A673 (cell line): ENCODE measurements around the gene SPTBN2. TPM values are rescaled to one million over a fixed set of nuclear protein-coding genes. Genes with fewer than 3 reads are reported as not detected.

ENCODE experiments used
- BruUV-seq: library from RNA; stranded (reverse); fragments of 400-500 nt; replicated peaks from 2 replicates; lab custom pipeline; 2021; lab: Mats Ljungman, UMichigan
- CTCF ChIA-PET: fragments of 300-600 bp; sonication (Branson Sonifier 250); formaldehyde crosslinking; loops from one replicate; lab custom pipeline; 2022; ENCODE audit warnings: antibody characterized with exemption; lab: Charles Lee
- POLR2A ChIA-PET: fragments of 300-600 bp; sonication (Branson Sonifier 250); formaldehyde crosslinking; loops from one replicate; lab custom pipeline; 2022; ENCODE audit warnings: antibody characterized with exemption; ENCODE audit not compliant: low non-redundant PET; lab: Charles Lee
- DNase-seq: peaks from one replicate; pipeline ENCODE4 v3.0.0-alpha.2; 2015; ENCODE audit warnings: low spot score
- H3K27ac ChIP-seq: fragments of 200-600 bp; sonication (generic); 2 replicates; pipeline ENCODE4 v1.5.1; 2016; ENCODE audit warnings: mixed run types, low read depth, mild to moderate bottlenecking, mixed read lengths, antibody characterized with exemption, low read length; ENCODE audit not compliant: poor library complexity, severe bottlenecking
- H3K27me3 ChIP-seq: fragments of 200-600 bp; sonication (generic); replicated peaks from 2 replicates; pipeline ENCODE4 v1.6.1; 2017; ENCODE audit warnings: mixed run types, low read depth, mild to moderate bottlenecking, mixed read lengths, antibody characterized with exemption, low read length; ENCODE audit not compliant: insufficient read depth, poor library complexity
- H3K36me3 ChIP-seq: fragments of 200-600 bp; sonication (generic); 2 replicates; pipeline ENCODE4 v1.6.1; 2016; ENCODE audit warnings: mixed run types, mild to moderate bottlenecking, mixed read lengths, antibody characterized with exemption, low read length; ENCODE audit not compliant: insufficient read depth, poor library complexity, severe bottlenecking
- H3K4me1 ChIP-seq: fragments of 200-600 bp; sonication (generic); 2 replicates; pipeline ENCODE4 v1.6.1; 2017; ENCODE audit warnings: mixed run types, mild to moderate bottlenecking, mixed read lengths, antibody characterized with exemption, low read length; ENCODE audit not compliant: insufficient read depth, poor library complexity, severe bottlenecking
- H3K4me3 ChIP-seq: fragments of 200-600 bp; sonication (generic); 2 replicates; pipeline ENCODE4 v1.5.1; 2016; ENCODE audit warnings: low read depth, mixed run types, mild to moderate bottlenecking, mixed read lengths, low read length; ENCODE audit not compliant: poor library complexity, severe bottlenecking
- H3K9me3 ChIP-seq: fragments of 200-600 bp; sonication (generic); 2 replicates; pipeline ENCODE4 v1.6.1; 2016; ENCODE audit warnings: mixed run types, low read depth, mild to moderate bottlenecking, mixed read lengths, antibody characterized with exemption, low read length; ENCODE audit not compliant: poor library complexity, severe bottlenecking
- EZH2 ChIP-seq: fragments of 200-600 bp; sonication (generic); IDR thresholded peaks from 2 replicates; pipeline ENCODE4 v1.6.1; 2017; ENCODE audit warnings: borderline replicate concordance, low read depth, mild to moderate bottlenecking, mixed read lengths, antibody characterized with exemption, low read length; ENCODE audit not compliant: poor library complexity, severe bottlenecking
- intact Hi-C: fragments of 100-400 bp; cut with micrococcal nuclease; formaldehyde crosslinking; loops from one replicate; pipeline ENCODE4 v1.10.0; 2022; ENCODE audit not compliant: unreplicated experiment
- total RNA-seq: library from RNA; stranded (reverse); gene quantifications from 2 replicates; pipeline ENCODE4 v1.2.3, GENCODE V29; 2021
- TF ChIP-seq, protein P1 (sequence below): fragments of 300-800, 200-600 bp; sonication (generic); conservative IDR thresholded peaks from 2 replicates; pipeline ENCODE4 v1.5.1; 2017; ENCODE audit warnings: low read depth, mild to moderate bottlenecking, antibody characterized with exemption, low read length, moderate library complexity, mixed read lengths

SPTBN2 gene
- total RNA-seq, 1 experiment from 2014 or later: 21.1 TPM

DNA sequence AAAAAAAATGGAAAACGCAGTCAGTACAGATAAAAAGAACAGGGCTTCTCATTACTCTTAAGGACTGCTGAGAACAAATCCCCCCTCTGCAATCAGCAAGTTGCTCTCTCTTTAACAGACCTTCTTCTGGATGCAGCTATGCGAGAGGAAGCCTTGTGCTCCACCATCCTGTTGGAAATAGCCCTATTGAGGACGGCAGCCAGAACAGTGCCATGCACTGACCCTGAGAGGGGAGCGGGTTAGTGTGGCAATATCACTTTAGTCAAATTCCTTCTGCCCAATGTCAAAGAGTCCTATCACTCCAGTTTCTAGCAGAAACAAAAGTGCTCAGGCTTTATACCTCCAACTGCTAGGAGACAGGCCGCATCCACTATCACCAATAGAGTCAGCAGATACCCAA lies 58.2 kb downstream of the SPTBN2 start:
- Histone ChIP-seq H3K27ac (no peak overlapping the region), H3K9me3 (no peaks in the 10 kb centered on the region), H3K27me3 (no peaks in the 10 kb centered on the region), H3K4me1 (peaks cover 4% of the 10 kb centered on the region), H3K4me3 (no peak overlapping the region), H3K36me3 (peaks cover 60% of the 10 kb centered on the region)
- POLR2A ChIA-PET: no interaction called here
- no peak for DNase-seq
- no TSS peak for BruUV-seq
- CTCF ChIA-PET: no interaction called here
- TF ChIP-seq, protein P1, sequence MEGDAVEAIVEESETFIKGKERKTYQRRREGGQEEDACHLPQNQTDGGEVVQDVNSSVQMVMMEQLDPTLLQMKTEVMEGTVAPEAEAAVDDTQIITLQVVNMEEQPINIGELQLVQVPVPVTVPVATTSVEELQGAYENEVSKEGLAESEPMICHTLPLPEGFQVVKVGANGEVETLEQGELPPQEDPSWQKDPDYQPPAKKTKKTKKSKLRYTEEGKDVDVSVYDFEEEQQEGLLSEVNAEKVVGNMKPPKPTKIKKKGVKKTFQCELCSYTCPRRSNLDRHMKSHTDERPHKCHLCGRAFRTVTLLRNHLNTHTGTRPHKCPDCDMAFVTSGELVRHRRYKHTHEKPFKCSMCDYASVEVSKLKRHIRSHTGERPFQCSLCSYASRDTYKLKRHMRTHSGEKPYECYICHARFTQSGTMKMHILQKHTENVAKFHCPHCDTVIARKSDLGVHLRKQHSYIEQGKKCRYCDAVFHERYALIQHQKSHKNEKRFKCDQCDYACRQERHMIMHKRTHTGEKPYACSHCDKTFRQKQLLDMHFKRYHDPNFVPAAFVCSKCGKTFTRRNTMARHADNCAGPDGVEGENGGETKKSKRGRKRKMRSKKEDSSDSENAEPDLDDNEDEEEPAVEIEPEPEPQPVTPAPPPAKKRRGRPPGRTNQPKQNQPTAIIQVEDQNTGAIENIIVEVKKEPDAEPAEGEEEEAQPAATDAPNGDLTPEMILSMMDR: no peak
- TF ChIP-seq EZH2: no peak
- intact Hi-C loops: no loop called here

DNA sequence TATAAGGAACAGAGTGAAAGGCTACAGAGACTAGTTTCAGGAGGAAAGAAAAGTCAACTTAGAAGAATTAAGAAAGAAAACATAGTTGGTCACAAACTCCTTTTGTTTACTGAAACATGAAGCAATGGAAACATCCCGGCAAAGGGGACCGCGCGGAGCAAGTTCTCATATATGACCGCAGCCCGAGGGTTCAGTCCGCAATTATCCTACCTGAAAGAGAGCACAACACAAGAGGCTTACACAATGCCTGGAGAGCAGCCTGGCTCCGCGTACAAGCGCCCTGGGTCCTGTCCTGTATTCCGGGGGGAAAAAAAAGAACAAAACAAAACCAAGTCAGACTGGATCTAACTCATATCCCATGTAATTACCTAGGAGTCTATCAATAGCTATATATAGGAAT lies 63.6 kb downstream of the SPTBN2 start:
- peaks cover 64% of the 10 kb centered on the region for H3K36me3 ChIP-seq
- no peaks in the 10 kb centered on the region for H3K27me3 ChIP-seq
- no TSS peak for BruUV-seq
- H3K9me3 ChIP-seq: no peaks in the 10 kb centered on the region
- intact Hi-C loops: no loop called here
- TF ChIP-seq, protein P1: no peak
- no peak for TF ChIP-seq EZH2
- no peaks in the 10 kb centered on the region for H3K4me1 ChIP-seq
- POLR2A ChIA-PET: no interaction called here
- H3K4me3 ChIP-seq: no peak overlapping the region
- CTCF ChIA-PET: no interaction called here
- no peak for DNase-seq
- no peak overlapping the region for H3K27ac ChIP-seq

DNA sequence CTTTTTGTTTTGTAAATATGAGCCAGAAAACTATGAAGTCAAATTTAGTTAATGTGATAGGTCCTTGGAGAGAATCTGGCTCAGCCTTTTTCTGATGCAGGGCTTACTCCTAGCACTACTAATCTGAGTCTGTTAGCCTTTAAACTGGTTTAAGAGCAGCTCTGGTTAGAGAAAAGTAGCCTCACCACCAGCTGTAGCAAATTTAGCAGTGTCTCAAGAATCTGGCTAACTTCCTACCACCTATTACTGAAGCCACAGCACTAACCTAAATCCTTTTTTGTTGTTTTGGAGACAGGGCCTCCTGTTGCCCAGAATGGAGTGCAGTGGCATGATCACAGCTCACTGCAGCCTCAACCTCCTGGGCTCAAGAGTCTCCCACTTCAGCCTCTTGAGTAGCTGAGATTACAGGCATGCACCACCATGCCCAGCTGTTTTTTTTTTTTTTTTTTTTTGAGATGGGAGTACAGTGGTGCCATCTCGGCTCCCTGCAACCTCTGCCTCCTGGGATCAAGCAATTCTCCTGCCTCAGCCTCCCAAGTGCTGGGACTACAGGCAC lies 65.2 kb downstream of the SPTBN2 start:
- Histone ChIP-seq H3K9me3 (no peaks in the 10 kb centered on the region), H3K4me3 (no peak overlapping the region), H3K36me3 (peaks cover 68% of the 10 kb centered on the region), H3K27me3 (no peaks in the 10 kb centered on the region), H3K4me1 (no peaks in the 10 kb centered on the region), H3K27ac (no peak overlapping the region)
- TF ChIP-seq, protein P1: no peak
- no peak for TF ChIP-seq EZH2
- DNase-seq: no peak
- intact Hi-C loops: no loop called here
- ChIA-PET POLR2A (interaction anchor here (0.6 to 0.7 kb wide), 2 partner anchors 21 to 162 kb away, joined by 4 to 22 read pairs; no protein-coding TSS in a partner anchor), CTCF (interaction anchor here (0.6 kb wide), 3 partner anchors 25 to 142 kb away, joined by 3 to 8 read pairs (median 4); partner anchors contain the start of gene RBM4)
- no TSS peak for BruUV-seq
